NB4 (cell line): ENCODE results near the gene PRDM15.

Experiments
- DNase-seq: peaks from one replicate; pipeline ENCODE4 v3.0.0; 2010; ENCODE audit warnings: low read depth
- H3K4me3 ChIP-seq: one replicate; pipeline ENCODE4 v1.5.1; 2011; ENCODE audit warnings: mild to moderate bottlenecking, low read depth, low read length, moderate library complexity
- CTCF ChIP-seq: IDR thresholded peaks from one replicate; pipeline ENCODE4 v1.5.1; 2012; ENCODE audit warnings: low read depth, low read length
- MAX ChIP-seq: IDR thresholded peaks from 2 replicates; pipeline ENCODE4 v1.6.1; 2011; ENCODE audit warnings: low read depth, low read length
- MYC ChIP-seq: IDR thresholded peaks from 2 replicates; pipeline ENCODE4 v1.6.1; 2011; ENCODE audit warnings: low read depth, low read length
- POLR2A ChIP-seq: IDR thresholded peaks from 2 replicates; pipeline ENCODE4 v1.6.1; 2011; ENCODE audit warnings: mild to moderate bottlenecking; ENCODE audit not compliant: insufficient read length; ENCODE audit errors: extremely low read depth

PRDM15 gene

GRCh38 chr21:41832596-41833496, 46.3 kb downstream of the PRDM15 start:
- no peak overlapping the region for H3K4me3 ChIP-seq
- no peak for TF ChIP-seq CTCF
- TF ChIP-seq MYC: no peak
- TF ChIP-seq POLR2A: no peak
- no peak for TF ChIP-seq MAX
- no peak for DNase-seq

- TF ChIP-seq POLR2A (no peak), CTCF (no peak), MYC (no peak), MAX (no peak)
- no peak for DNase-seq
- H3K4me3 ChIP-seq: no peak overlapping the region
Measured at GRCh38 chr21:41831866-41832595, 47.1 kb downstream of the PRDM15 start.

GRCh38 chr21:41831453-41831831, 47.7 kb downstream of the PRDM15 start:
- H3K4me3 ChIP-seq: no peak overlapping the region

GRCh38 chr21:41830764-41831452, 48.2 kb downstream of the PRDM15 start:
- TF ChIP-seq CTCF (no peak), MYC (no peak), MAX (no peak), POLR2A (no peak)
- H3K4me3 ChIP-seq: no peak overlapping the region
- DNase-seq: no peak

More at GRCh38 chr21:41831453-41831831, 47.7 kb downstream of the PRDM15 start:
- TF ChIP-seq MAX (no peak), MYC (no peak), POLR2A (no peak), CTCF (no peak)
- DNase-seq: no peak

GRCh38 chr21:41830145-41830707, 48.9 kb downstream of the PRDM15 start:
- TF ChIP-seq MYC: no peak
- no peak for TF ChIP-seq CTCF
- no peak for TF ChIP-seq POLR2A
- no peak for TF ChIP-seq MAX
- no peak for DNase-seq
- no peak overlapping the region for H3K4me3 ChIP-seq
